ENCODE results near the gene GDF10. TPM values are rescaled to one million over a fixed set of nuclear protein-coding genes. Genes with fewer than 3 reads are reported as not detected.

The GDF10 gene
- total and polyA plus RNA-seq, 9 of the 15 experiments (the other 6 are each of a cell fraction or from before 2014, with no cell fraction given) = 0.03 to 0.20 (median 0.11) TPM; not detected in 6

- TF ChIP-seq ID3 (CRISPR knock-in tag; IDR thresholded peaks at IDR 0.05) (no peak), ID3 (tag; IDR thresholded peaks at IDR 0.05) (no peak), E2F8 (IDR thresholded peaks at IDR 0.05; ENCODE audit: low read depth, partially characterized antibody) (no peak), MCM3 (IDR thresholded peaks at IDR 0.05) (no peak), AFF1 (IDR thresholded peaks at IDR 0.05; ENCODE audit: low read depth in 1 of 2, partially characterized antibody in 2 of 2) (no peak), YY1 (IDR thresholded peaks at IDR 0.05; ENCODE audit: borderline replicate concordance in 1 of 3, control insufficient read depth in 1 of 3, extremely low read depth in 1 of 3, insufficient read depth in 3 of 3, insufficient read length in 1 of 3, insufficient replicate concordance in 2 of 3, low read depth in 1 of 3, low read length in 2 of 3) (no peak)
Observed at GRCh38 chr10:47295411-47295810, 4.6 kb upstream of the GDF10 start (continued).

Measured in K562 (cell line).